ENCODE data around the gene KMT2C.
A peak's percentile ranks its signal among the peaks of the same experiment; 100 is the strongest.
"Not testable (repeated sequence)": the region's sequence is repeated elsewhere in the genome, so short reads cannot be mapped to it uniquely, and the experiment has no call there.

KMT2C gene

GRCh38 chr7:152441168-152441567 is 5.4 kb upstream of the KMT2C start:
- DNase-seq, result not testable (repeated sequence)

GRCh38 chr7:152438017-152438416 is 2.2 kb upstream of the KMT2C start:
- DNase-seq, result not testable (repeated sequence)

- not testable (repeated sequence) for DNase-seq
These were observed 1.2 kb upstream of the KMT2C start for GRCh38 chr7:152436931-152437575.

- peak; percentile 53 for DNase-seq
These were observed 518 bp upstream of the KMT2C start for GRCh38 chr7:152436111-152436930.

GRCh38 chr7:152434511-152435383 is 1.1 kb downstream of the KMT2C start:
- DNase-seq, result not testable (repeated sequence)

GRCh38 chr7:152433721-152434490 is 1.9 kb downstream of the KMT2C start:
- DNase-seq, result not testable (repeated sequence)

GRCh38 chr7:152432735-152433134 is 3.1 kb downstream of the KMT2C start:
- DNase-seq, result not testable (repeated sequence)

GRCh38 chr7:152430854-152431253 is 4.9 kb downstream of the KMT2C start:
- DNase-seq, result no peak

- not testable (repeated sequence) for DNase-seq
These were observed 5.7 kb downstream of the KMT2C start for GRCh38 chr7:152430118-152430517.

GRCh38 chr7:152424348-152425108 is 11.3 kb downstream of the KMT2C start:
- no peak for DNase-seq

- DNase-seq, result no peak
These were observed 11.8 kb downstream of the KMT2C start for GRCh38 chr7:152423991-152424347.

GRCh38 chr7:152423171-152423570 is 12.6 kb downstream of the KMT2C start:
- not testable (repeated sequence) for DNase-seq

- not testable (repeated sequence) for DNase-seq
These were observed 14.9 kb downstream of the KMT2C start for GRCh38 chr7:152420950-152421349.

GRCh38 chr7:152419473-152420429 is 16.1 kb downstream of the KMT2C start:
- DNase-seq, result no peak

- DNase-seq, result no peak
These were observed 21.0 kb downstream of the KMT2C start for GRCh38 chr7:152414779-152415178.

- no peak for DNase-seq
These were observed 24.4 kb downstream of the KMT2C start for GRCh38 chr7:152411389-152411788.

- DNase-seq, result no peak
These were observed 29.3 kb downstream of the KMT2C start for GRCh38 chr7:152406491-152406890.

- not testable (repeated sequence) for DNase-seq
These were observed 29.8 kb downstream of the KMT2C start for GRCh38 chr7:152406030-152406429.

GRCh38 chr7:152403726-152404125 is 32.1 kb downstream of the KMT2C start:
- no peak for DNase-seq
